Loucy (cell line): ENCODE results near the gene RNASEH2C.

Experiments used
- H2AFZ ChIP-seq: fragments of 200-600 bp; sonication (generic); 2 replicates; pipeline ENCODE4 v1.6.0; 2016; ENCODE audit warnings: antibody characterized with exemption, mild to moderate bottlenecking, low read length, moderate library complexity
- H3F3A ChIP-seq: fragments of 200-600 bp; 2 replicates; pipeline ENCODE4 v1.6.0; 2016; ENCODE audit warnings: antibody characterized with exemption, low read depth, mild to moderate bottlenecking
- H3K27me3 ChIP-seq: fragments of 200-600 bp; sonication (generic); 2 replicates; pipeline ENCODE4 v1.6.1; 2014; ENCODE audit warnings: low read length, mild to moderate bottlenecking; ENCODE audit not compliant: insufficient read depth, poor library complexity, severe bottlenecking
- H3K36me3 ChIP-seq: fragments of 200-600 bp; sonication (generic); 2 replicates; pipeline ENCODE4 v1.6.1; 2016; ENCODE audit warnings: low read length; ENCODE audit not compliant: insufficient read depth
- H3K4me1 ChIP-seq: fragments of 200-600 bp; sonication (generic); 2 replicates; pipeline ENCODE4 v1.5.1; 2014; ENCODE audit warnings: low read length, mild to moderate bottlenecking; ENCODE audit not compliant: insufficient read depth, poor library complexity, severe bottlenecking
- H3K4me2 ChIP-seq: fragments of 200-600 bp; sonication (generic); 2 replicates; pipeline ENCODE4 v1.6.0; 2014; ENCODE audit warnings: antibody characterized with exemption, low read length, low read depth, mild to moderate bottlenecking; ENCODE audit not compliant: poor library complexity, severe bottlenecking
- H3K4me3 ChIP-seq: fragments of 200-600 bp; sonication (generic); 2 replicates; pipeline ENCODE4 v1.5.1; 2014; ENCODE audit warnings: low read length, mild to moderate bottlenecking, mixed read lengths; ENCODE audit not compliant: poor library complexity, severe bottlenecking
- H3K79me2 ChIP-seq: fragments of 200-600 bp; sonication (generic); 2 replicates; pipeline ENCODE4 v1.6.1; 2014; ENCODE audit warnings: low read length; ENCODE audit not compliant: insufficient read depth
- H3K9ac ChIP-seq: fragments of 200-600 bp; sonication (generic); 2 replicates; pipeline ENCODE4 v1.6.0; 2014; ENCODE audit warnings: mild to moderate bottlenecking, low read depth, low read length, moderate library complexity; ENCODE audit not compliant: poor library complexity, severe bottlenecking
- H3K9me2 ChIP-seq: fragments of 200-600 bp; sonication (generic); replicated peaks from 2 replicates; pipeline ENCODE4 v1.6.1; 2016; ENCODE audit warnings: low read depth, low read length, mixed read lengths
- H3K9me3 ChIP-seq: fragments of 200-600 bp; sonication (generic); 2 replicates; pipeline ENCODE4 v1.6.1; 2014; ENCODE audit warnings: mild to moderate bottlenecking, antibody characterized with exemption, low read length, low read depth; ENCODE audit not compliant: insufficient read depth
- H4K20me1 ChIP-seq: fragments of 200-600 bp; sonication (generic); 2 replicates; pipeline ENCODE4 v1.6.0; 2014; ENCODE audit warnings: antibody characterized with exemption, low read length, mild to moderate bottlenecking; ENCODE audit not compliant: insufficient read depth, poor library complexity, severe bottlenecking
- CTCF ChIP-seq: fragments of 200-600 bp; sonication (generic); conservative IDR thresholded peaks from 2 replicates; pipeline ENCODE4 v1.5.1; 2014; ENCODE audit warnings: mild to moderate bottlenecking, antibody characterized with exemption, low read length
- EZH2phosphoT487 ChIP-seq: fragments of 200-600 bp; IDR thresholded peaks from 2 replicates; pipeline ENCODE4 v1.6.1; 2018; ENCODE audit warnings: antibody characterized with exemption, mild to moderate bottlenecking, moderate library complexity, borderline replicate concordance

The RNASEH2C gene

GRCh38 chr11:65703846-65704245 lies 16.8 kb downstream of the RNASEH2C start:
- no peaks in the 10 kb centered on the region for H4K20me1 ChIP-seq
- H3K36me3 ChIP-seq, result no peaks in the 10 kb centered on the region
- H3K9ac ChIP-seq, result no peak overlapping the region
- TF ChIP-seq CTCF (no peak), EZH2phosphoT487 (no peak)
- no peaks in the 10 kb centered on the region for H3K4me1 ChIP-seq
- no peaks in the 10 kb centered on the region for H3K9me2 ChIP-seq
- H3K4me3 ChIP-seq, result no peak overlapping the region
- no peaks in the 10 kb centered on the region for H3K79me2 ChIP-seq
- H3K27me3 ChIP-seq, result no peaks in the 10 kb centered on the region
- no peak overlapping the region for H2AFZ ChIP-seq
- H3K4me2 ChIP-seq, result no peak overlapping the region
- no peaks in the 10 kb centered on the region for H3F3A ChIP-seq
- no peaks in the 10 kb centered on the region for H3K9me3 ChIP-seq

DNA sequence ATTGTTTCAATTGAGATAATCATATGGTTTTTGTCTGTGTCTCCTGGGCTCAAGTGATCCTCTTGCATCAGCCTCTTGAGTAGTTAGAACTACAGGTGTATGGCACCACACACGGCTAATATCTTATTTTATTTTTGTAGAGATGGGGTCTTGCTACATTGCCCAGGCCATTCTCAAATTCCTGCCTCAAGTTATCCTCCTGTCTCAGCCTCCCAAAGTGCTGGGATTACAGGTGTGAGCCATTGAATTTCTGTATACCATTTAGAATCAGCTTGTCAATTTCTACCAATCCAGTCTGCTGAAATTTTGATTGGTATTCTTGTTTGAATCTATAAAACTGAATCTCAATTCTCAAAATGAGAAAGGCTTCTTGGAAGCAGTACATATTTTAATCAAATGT lies 18.9 kb downstream of the RNASEH2C start:
- H3K27me3 ChIP-seq, result no peaks in the 10 kb centered on the region
- no peaks in the 10 kb centered on the region for H3K79me2 ChIP-seq
- no peaks in the 10 kb centered on the region for H3F3A ChIP-seq
- no peaks in the 10 kb centered on the region for H4K20me1 ChIP-seq
- H3K4me1 ChIP-seq, result no peaks in the 10 kb centered on the region
- TF ChIP-seq CTCF (no peak), EZH2phosphoT487 (no peak)
- no peaks in the 10 kb centered on the region for H3K36me3 ChIP-seq
- no peaks in the 10 kb centered on the region for H3K9me3 ChIP-seq
- H3K4me3 ChIP-seq, result no peak overlapping the region
- H3K9me2 ChIP-seq, result no peaks in the 10 kb centered on the region
- H3K4me2 ChIP-seq, result no peak overlapping the region
- no peak overlapping the region for H2AFZ ChIP-seq
- no peak overlapping the region for H3K9ac ChIP-seq

GRCh38 chr11:65700399-65700798 lies 20.2 kb downstream of the RNASEH2C start:
- Histone ChIP-seq H3K9ac (no peak overlapping the region), H3K27me3 (no peaks in the 10 kb centered on the region), H3K9me2 (no peaks in the 10 kb centered on the region), H4K20me1 (no peaks in the 10 kb centered on the region), H3K4me2 (no peak overlapping the region), H3K4me1 (no peaks in the 10 kb centered on the region), H3K79me2 (no peaks in the 10 kb centered on the region), H3F3A (no peaks in the 10 kb centered on the region), H2AFZ (no peak overlapping the region), H3K9me3 (no peaks in the 10 kb centered on the region), H3K4me3 (no peak overlapping the region), H3K36me3 (no peaks in the 10 kb centered on the region)
- no peak for TF ChIP-seq EZH2phosphoT487
- TF ChIP-seq CTCF, result no peak
